Neuron (in vitro differentiated cells): ENCODE data around the gene MCOLN1.

Source experiments
- H2AFZ ChIP-seq: one replicate; pipeline ENCODE4 v1.6.1; 2013; ENCODE audit warnings: low read depth, mild to moderate bottlenecking, inconsistent platforms, low read length, moderate library complexity
- H3K27me3 ChIP-seq: one replicate; pipeline ENCODE4 v1.6.1; 2013; ENCODE audit warnings: low read length; ENCODE audit not compliant: insufficient read depth
- H3K36me3 ChIP-seq: one replicate; pipeline ENCODE4 v1.6.1; 2013; ENCODE audit warnings: low read length; ENCODE audit not compliant: insufficient read depth
- H3K4me1 ChIP-seq: one replicate; pipeline ENCODE4 v1.6.1; 2013; ENCODE audit warnings: low read length; ENCODE audit not compliant: insufficient read depth
- H3K4me3 ChIP-seq: 2 replicates; pipeline ENCODE4 v1.5.1; 2013; ENCODE audit warnings: mild to moderate bottlenecking, low read length, moderate library complexity
- H3K9me3 ChIP-seq: one replicate; pipeline ENCODE4 v1.6.1; 2013; ENCODE audit warnings: low read length

MCOLN1 gene

GRCh38 chr19:7507884-7508283, 14.5 kb upstream of the MCOLN1 start:
- H3K9me3 ChIP-seq = no peaks in the 10 kb centered on the region
- no peak overlapping the region for H2AFZ ChIP-seq
- H3K27me3 ChIP-seq = no peaks in the 10 kb centered on the region
- H3K36me3 ChIP-seq = no peaks in the 10 kb centered on the region
- H3K4me1 ChIP-seq = no peaks in the 10 kb centered on the region
- no peak overlapping the region for H3K4me3 ChIP-seq

- H3K9me3 ChIP-seq = no peaks in the 10 kb centered on the region
- H2AFZ ChIP-seq = no peak overlapping the region
- no peaks in the 10 kb centered on the region for H3K36me3 ChIP-seq
These were observed 12.8 kb upstream of the MCOLN1 start for GRCh38 chr19:7509625-7510024.

GRCh38 chr19:7512400-7512851, 10.0 kb upstream of the MCOLN1 start:
- H3K9me3 ChIP-seq = no peaks in the 10 kb centered on the region
- H3K36me3 ChIP-seq = no peaks in the 10 kb centered on the region
- H3K4me1 ChIP-seq = peaks cover 14% of the 10 kb centered on the region
- H3K27me3 ChIP-seq = no peaks in the 10 kb centered on the region
- H2AFZ ChIP-seq = no peak overlapping the region
- no peak overlapping the region for H3K4me3 ChIP-seq

More at GRCh38 chr19:7509625-7510024, 12.8 kb upstream of the MCOLN1 start:
- Histone ChIP-seq H3K4me1 (no peaks in the 10 kb centered on the region), H3K4me3 (no peak overlapping the region), H3K27me3 (no peaks in the 10 kb centered on the region)

- no peak overlapping the region for H2AFZ ChIP-seq
- H3K4me1 ChIP-seq = peaks cover 14% of the 10 kb centered on the region
- H3K36me3 ChIP-seq = peaks cover under 1% of the 10 kb centered on the region
- H3K27me3 ChIP-seq = no peaks in the 10 kb centered on the region
- H3K9me3 ChIP-seq = no peaks in the 10 kb centered on the region
- H3K4me3 ChIP-seq = no peak overlapping the region
These were observed 8.4 kb upstream of the MCOLN1 start for GRCh38 chr19:7513809-7514642.

GRCh38 chr19:7515110-7515644, 7.2 kb upstream of the MCOLN1 start:
- Histone ChIP-seq H3K36me3 (peaks cover 11% of the 10 kb centered on the region), H3K27me3 (no peaks in the 10 kb centered on the region), H2AFZ (peak overlapping the region; percentile 50), H3K4me3 (peak overlapping the region; percentile 55), H3K4me1 (peaks cover 14% of the 10 kb centered on the region), H3K9me3 (no peaks in the 10 kb centered on the region)

- no peaks in the 10 kb centered on the region for H3K27me3 ChIP-seq
These were observed 6.7 kb upstream of the MCOLN1 start, which contains the start of gene ZNF358 for GRCh38 chr19:7515645-7516151. Gene ZNF358, plus strand, starts transcription at chr19:7516103. Its CDS starts 3,140 bp downstream, at chr19:7519243.

GRCh38 chr19:7516333-7516732, 6.1 kb upstream of the MCOLN1 start:
- peak overlapping the region; percentile 91 for H3K4me3 ChIP-seq
- no peaks in the 10 kb centered on the region for H3K9me3 ChIP-seq
- no peak overlapping the region for H2AFZ ChIP-seq
- H3K4me1 ChIP-seq = peaks cover 14% of the 10 kb centered on the region
- H3K27me3 ChIP-seq = no peaks in the 10 kb centered on the region
- H3K36me3 ChIP-seq = peaks cover 17% of the 10 kb centered on the region

More at GRCh38 chr19:7515645-7516151, 6.7 kb upstream of the MCOLN1 start, which contains the start of gene ZNF358:
- Histone ChIP-seq H3K9me3 (no peaks in the 10 kb centered on the region), H3K36me3 (peaks cover 15% of the 10 kb centered on the region), H3K4me3 (peak within 1 kb of the TSS; percentile 91), H2AFZ (peak within 1 kb of the TSS; percentile 50), H3K4me1 (peaks cover 14% of the 10 kb centered on the region)

- H3K36me3 ChIP-seq = peaks cover 17% of the 10 kb centered on the region
- H3K9me3 ChIP-seq = no peaks in the 10 kb centered on the region
- peaks cover 17% of the 10 kb centered on the region for H3K4me1 ChIP-seq
- no peak overlapping the region for H2AFZ ChIP-seq
- no peaks in the 10 kb centered on the region for H3K27me3 ChIP-seq
- peak overlapping the region; percentile 91 for H3K4me3 ChIP-seq
These were observed 5.5 kb upstream of the MCOLN1 start for GRCh38 chr19:7516878-7517277.

GRCh38 chr19:7519361-7520130, 2.9 kb upstream of the MCOLN1 start:
- Histone ChIP-seq H3K36me3 (peaks cover 17% of the 10 kb centered on the region), H3K4me1 (peaks cover 28% of the 10 kb centered on the region), H3K4me3 (no peak overlapping the region), H2AFZ (no peak overlapping the region), H3K9me3 (no peaks in the 10 kb centered on the region), H3K27me3 (no peaks in the 10 kb centered on the region)

GRCh38 chr19:7520131-7521051, 2.0 kb upstream of the MCOLN1 start:
- Histone ChIP-seq H3K27me3 (no peaks in the 10 kb centered on the region), H3K36me3 (peaks cover 17% of the 10 kb centered on the region), H3K4me3 (no peak overlapping the region)

GRCh38 chr19:7521551-7522071, 813 bp upstream of the MCOLN1 start:
- H3K36me3 ChIP-seq = peaks cover 17% of the 10 kb centered on the region

More at GRCh38 chr19:7520131-7521051, 2.0 kb upstream of the MCOLN1 start:
- Histone ChIP-seq H2AFZ (no peak overlapping the region), H3K9me3 (no peaks in the 10 kb centered on the region), H3K4me1 (peaks cover 23% of the 10 kb centered on the region)

More at GRCh38 chr19:7521551-7522071, 813 bp upstream of the MCOLN1 start:
- Histone ChIP-seq H3K4me1 (peaks cover 20% of the 10 kb centered on the region), H2AFZ (no peak overlapping the region), H3K4me3 (peak overlapping the region; percentile 52), H3K9me3 (no peaks in the 10 kb centered on the region), H3K27me3 (no peaks in the 10 kb centered on the region)
